Esophagus muscularis mucosa (tissue), 4 donors: ENCODE data around the gene ODF2.

ENCODE experiments used
- EP300 ChIP-seq: sonication (generic); formaldehyde crosslinking; IDR thresholded peaks from one replicate; pipeline ENCODE4 v1.6.1; 2017; ENCODE audit warnings: antibody characterized with exemption
- POLR2A ChIP-seq: fragments of 450-650 bp; IDR thresholded peaks from one replicate; pipeline ENCODE4 v1.6.1; 2017; ENCODE audit warnings: antibody characterized with exemption, moderate library complexity, mild to moderate bottlenecking, low read depth
- TF ChIP-seq, protein P1 (sequence below), 3 experiments: fragments of 200-600 bp in 2 of 3; fragments of 450-650 bp in 1 of 3; sonication (generic) in 2 of 3; IDR thresholded peaks; one replicate each; pipeline ENCODE4 v1.5.1; 2017 to 2019; ENCODE audit warnings: antibody characterized with exemption in 3 of 3, mild to moderate bottlenecking in 2 of 3, moderate library complexity in 1 of 3

DNA sequence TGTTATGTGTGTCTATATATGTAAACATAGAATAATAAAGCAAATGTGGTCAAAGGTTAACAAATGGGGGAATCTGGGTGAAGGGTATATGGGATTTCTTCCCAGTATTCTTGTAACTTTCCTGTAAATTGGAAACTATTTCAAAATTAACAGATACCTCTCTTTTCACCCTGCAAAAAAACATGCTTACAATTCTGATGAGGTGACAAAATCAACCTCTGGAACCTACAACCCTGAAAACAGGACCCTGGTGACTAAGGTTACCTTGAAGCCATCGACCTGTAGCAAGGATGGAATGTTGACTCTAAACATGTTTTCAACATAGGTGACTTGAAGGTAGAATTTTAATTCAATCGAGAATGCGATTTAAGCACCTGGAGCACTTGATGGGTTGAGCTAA, 90.7 kb downstream of the ODF2 start:
- TF ChIP-seq, protein P1, sequence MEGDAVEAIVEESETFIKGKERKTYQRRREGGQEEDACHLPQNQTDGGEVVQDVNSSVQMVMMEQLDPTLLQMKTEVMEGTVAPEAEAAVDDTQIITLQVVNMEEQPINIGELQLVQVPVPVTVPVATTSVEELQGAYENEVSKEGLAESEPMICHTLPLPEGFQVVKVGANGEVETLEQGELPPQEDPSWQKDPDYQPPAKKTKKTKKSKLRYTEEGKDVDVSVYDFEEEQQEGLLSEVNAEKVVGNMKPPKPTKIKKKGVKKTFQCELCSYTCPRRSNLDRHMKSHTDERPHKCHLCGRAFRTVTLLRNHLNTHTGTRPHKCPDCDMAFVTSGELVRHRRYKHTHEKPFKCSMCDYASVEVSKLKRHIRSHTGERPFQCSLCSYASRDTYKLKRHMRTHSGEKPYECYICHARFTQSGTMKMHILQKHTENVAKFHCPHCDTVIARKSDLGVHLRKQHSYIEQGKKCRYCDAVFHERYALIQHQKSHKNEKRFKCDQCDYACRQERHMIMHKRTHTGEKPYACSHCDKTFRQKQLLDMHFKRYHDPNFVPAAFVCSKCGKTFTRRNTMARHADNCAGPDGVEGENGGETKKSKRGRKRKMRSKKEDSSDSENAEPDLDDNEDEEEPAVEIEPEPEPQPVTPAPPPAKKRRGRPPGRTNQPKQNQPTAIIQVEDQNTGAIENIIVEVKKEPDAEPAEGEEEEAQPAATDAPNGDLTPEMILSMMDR (IDR thresholded peaks at IDR 0.05), result no peak
- no peak for TF ChIP-seq EP300
- TF ChIP-seq POLR2A, result no peak
